NCI-H1092 treated with DMSO at 0.1 percent for 48 hours (cell line): ENCODE measurements around the gene SMURF2.

Source experiments
- DNase-seq: peaks from one replicate; lab custom pipeline; 2025; lab: John Stamatoyannopoulos, UW

Gene SMURF2

GRCh38 chr17:64502021-64502420 is 160.1 kb downstream of the SMURF2 start:
- no peak for DNase-seq

DNA sequence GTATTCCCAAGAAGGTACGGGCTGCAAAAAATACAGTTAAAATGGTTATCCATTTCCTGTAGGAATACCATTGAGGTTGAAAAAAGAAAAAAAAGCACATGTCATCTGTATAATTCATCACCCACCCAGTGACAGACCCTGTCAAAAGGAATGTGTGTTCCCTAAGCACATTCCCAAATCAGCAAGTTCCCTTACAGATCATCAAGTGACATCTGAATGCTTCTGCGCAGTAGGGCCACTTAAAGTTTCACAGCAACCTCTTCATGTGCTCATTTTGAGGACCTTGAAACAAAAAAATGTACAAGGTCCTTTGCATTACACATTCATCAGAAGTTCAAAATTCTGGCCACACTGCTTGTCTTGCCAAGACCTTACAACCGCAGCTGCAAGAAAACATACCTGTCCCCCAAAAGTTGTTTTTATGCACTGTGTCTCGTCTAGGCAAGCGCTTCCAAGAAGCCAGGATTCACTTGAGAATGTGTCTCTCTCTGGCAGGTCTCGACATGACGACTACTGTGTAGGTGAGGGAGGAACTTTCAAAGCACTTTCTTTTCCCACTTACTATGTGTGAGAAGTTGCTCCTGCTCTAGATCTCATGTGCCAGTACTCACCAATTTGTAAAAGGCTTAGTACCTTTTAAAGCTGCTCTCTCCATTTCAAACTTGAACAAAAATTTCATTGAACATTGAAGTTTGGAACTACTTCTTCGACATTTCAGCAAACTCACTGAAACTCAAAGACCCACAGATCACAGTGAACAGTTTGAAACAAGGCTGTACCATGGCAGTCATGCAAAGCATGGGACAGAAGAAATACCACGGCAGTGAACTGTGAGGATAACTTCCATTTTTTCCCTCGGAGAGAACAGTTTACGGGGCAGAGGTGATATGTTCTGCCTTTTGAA is 161.0 kb downstream of the SMURF2 start:
- DNase-seq: no peak

- DNase-seq: no peak
These were observed 161.6 kb downstream of the SMURF2 start for GRCh38 chr17:64500487-64500859.

DNA sequence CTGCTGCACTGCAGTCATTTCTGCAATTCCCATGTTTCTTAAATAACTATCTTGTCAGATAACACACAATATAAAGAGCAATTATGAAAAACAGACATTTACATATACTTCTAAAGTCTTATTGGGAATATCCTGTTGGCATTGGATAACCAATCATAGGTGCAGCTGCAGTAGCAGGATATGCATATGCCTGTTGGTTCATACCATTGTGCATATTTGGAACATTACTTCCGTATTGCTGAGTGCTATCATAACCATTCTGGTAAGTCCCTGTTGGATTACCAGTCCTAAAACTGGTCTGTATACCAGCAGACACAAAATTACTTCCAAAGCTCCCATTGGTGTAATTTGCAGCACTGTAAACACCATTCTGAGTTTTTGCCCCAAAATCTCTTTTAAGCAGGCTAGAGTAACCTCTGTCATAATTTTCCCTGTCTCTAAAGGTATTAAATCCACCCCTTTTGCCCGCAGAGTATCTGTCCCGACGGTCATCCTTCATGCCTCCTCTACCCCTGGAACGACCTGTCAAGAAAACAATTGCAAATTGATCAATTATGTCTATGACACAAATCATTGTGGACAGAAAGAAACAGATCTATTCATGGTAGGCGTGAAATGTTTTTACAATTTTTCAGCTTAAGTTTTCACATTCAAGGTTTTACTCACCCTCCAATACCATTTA is 162.2 kb downstream of the SMURF2 start:
- no peak for DNase-seq

- no peak for DNase-seq
These were observed 163.6 kb downstream of the SMURF2 start for GRCh38 chr17:64498308-64499203.

DNA sequence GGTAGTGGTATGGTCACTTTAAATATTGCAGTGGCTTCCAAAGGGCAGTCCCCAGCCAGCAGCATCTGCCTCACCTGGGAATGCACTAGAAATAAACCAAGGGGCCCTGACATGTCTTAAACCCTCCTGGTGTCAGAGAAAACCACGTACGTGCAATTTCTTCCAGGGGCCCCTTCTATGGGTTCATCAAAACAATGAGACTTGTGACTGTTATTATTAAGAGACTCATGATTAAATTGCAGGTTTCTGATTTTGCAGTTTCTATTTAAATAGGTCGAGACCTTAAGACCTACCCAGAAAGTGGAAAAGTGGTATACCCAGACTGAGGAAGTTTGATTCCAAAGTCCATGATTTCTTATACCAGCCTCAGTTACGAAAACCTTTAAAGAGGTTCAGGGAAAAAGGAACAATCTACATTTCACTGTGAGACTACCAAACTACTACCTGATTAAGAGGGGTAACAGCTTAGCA is 164.5 kb downstream of the SMURF2 start:
- no peak for DNase-seq

- peak; percentile 94 for DNase-seq
These were observed 165.1 kb downstream of the SMURF2 start, which contains the start of gene POLG2 for GRCh38 chr17:64496786-64497564. Gene POLG2 (minus strand): TSS chr17:64497054. CDS start chr17:64496968, 86 bp downstream.

DNA sequence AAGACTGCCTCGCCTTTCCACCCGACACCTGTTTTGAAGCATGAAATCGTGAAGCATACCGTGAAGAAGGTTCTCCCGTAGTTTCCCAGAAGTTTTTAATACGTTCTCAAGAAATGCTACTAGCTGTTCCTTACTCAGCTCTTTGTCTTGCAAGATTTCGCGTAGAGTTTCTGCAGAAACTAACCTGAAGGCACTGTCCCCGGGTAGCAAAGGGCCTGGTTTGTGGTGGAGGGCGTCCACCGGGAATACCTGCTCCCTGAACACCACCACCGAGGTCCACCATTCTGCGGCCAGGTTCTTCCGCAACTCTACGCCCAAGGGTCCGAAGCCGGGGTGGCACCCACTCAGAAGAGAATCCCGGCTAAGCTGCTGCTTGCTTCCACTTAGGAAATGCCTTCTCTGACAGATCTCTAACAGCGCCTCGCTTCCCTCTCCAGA is 165.7 kb downstream of the SMURF2 start:
- DNase-seq: no peak
